Measurements from ENCODE around the gene RBPJ.
A peak's percentile ranks its signal among the peaks of the same experiment; 100 is the strongest.

Gene RBPJ

GRCh38 chr4:26431461-26432180 lies 110.8 kb downstream of the RBPJ start:
- DNase-seq (ENCODE audit: low read depth, low spot score) = no peak
- TF ChIP-seq CTCF (IDR thresholded peaks at IDR 0.05; ENCODE audit: low read depth, low read length) = no peak
- no peak overlapping the region for H3K4me3 ChIP-seq (ENCODE audit: low read depth, low read length)
- in situ Hi-C loops (cut with HindIII; ENCODE audit: low sequenced_read_pairs) = no loop called here

- in situ Hi-C loops (cut with HindIII; ENCODE audit: low sequenced_read_pairs) = no loop called here
- DNase-seq (ENCODE audit: low read depth, low spot score) = no peak
- no peak for TF ChIP-seq CTCF (IDR thresholded peaks at IDR 0.05; ENCODE audit: low read depth, low read length)
- H3K4me3 ChIP-seq (ENCODE audit: low read depth, low read length) = no peak overlapping the region
These were observed 111.6 kb downstream of the RBPJ start for GRCh38 chr4:26432419-26432818.

GRCh38 chr4:26433556-26433955 lies 112.7 kb downstream of the RBPJ start:
- in situ Hi-C loops (cut with HindIII; ENCODE audit: low sequenced_read_pairs) = no loop called here
- TF ChIP-seq CTCF (IDR thresholded peaks at IDR 0.05; ENCODE audit: low read depth, low read length) = no peak
- DNase-seq (ENCODE audit: low read depth, low spot score) = no peak

GRCh38 chr4:26434030-26434639 lies 113.3 kb downstream of the RBPJ start:
- in situ Hi-C loops (cut with HindIII; ENCODE audit: low sequenced_read_pairs) = no loop called here
- no peak for TF ChIP-seq CTCF (IDR thresholded peaks at IDR 0.05; ENCODE audit: low read depth, low read length)
- no peak for DNase-seq (ENCODE audit: low read depth, low spot score)
- H3K4me3 ChIP-seq (ENCODE audit: low read depth, low read length) = no peak overlapping the region

More at GRCh38 chr4:26433556-26433955, 112.7 kb downstream of the RBPJ start:
- no peak overlapping the region for H3K4me3 ChIP-seq (ENCODE audit: low read depth, low read length)

- in situ Hi-C loops (cut with HindIII; ENCODE audit: low sequenced_read_pairs) = no loop called here
- peak; percentile 39 for DNase-seq (ENCODE audit: low read depth, low spot score)
- TF ChIP-seq CTCF (IDR thresholded peaks at IDR 0.05; ENCODE audit: low read depth, low read length) = no peak
- H3K4me3 ChIP-seq (ENCODE audit: low read depth, low read length) = no peak overlapping the region
These were observed 120.3 kb downstream of the RBPJ start for GRCh38 chr4:26441102-26441501.

GRCh38 chr4:26441771-26442170 lies 121.0 kb downstream of the RBPJ start:
- TF ChIP-seq CTCF (IDR thresholded peaks at IDR 0.05; ENCODE audit: low read depth, low read length) = no peak
- H3K4me3 ChIP-seq (ENCODE audit: low read depth, low read length) = no peak overlapping the region
- DNase-seq (ENCODE audit: low read depth, low spot score) = no peak
- in situ Hi-C loops (cut with HindIII; ENCODE audit: low sequenced_read_pairs) = no loop called here
